A673 (cell line): ENCODE results near the gene TMED5.

Experiments used
- EZH2 ChIP-seq: fragments of 200-600 bp; sonication (generic); IDR thresholded peaks from 2 replicates; pipeline ENCODE4 v1.6.1; 2017; ENCODE audit warnings: borderline replicate concordance, low read depth, mild to moderate bottlenecking, mixed read lengths, antibody characterized with exemption, low read length; ENCODE audit not compliant: poor library complexity, severe bottlenecking
- TF ChIP-seq, protein P1 (sequence below): fragments of 300-800, 200-600 bp; sonication (generic); conservative IDR thresholded peaks from 2 replicates; pipeline ENCODE4 v1.5.1; 2017; ENCODE audit warnings: low read depth, mild to moderate bottlenecking, antibody characterized with exemption, low read length, moderate library complexity, mixed read lengths

DNA sequence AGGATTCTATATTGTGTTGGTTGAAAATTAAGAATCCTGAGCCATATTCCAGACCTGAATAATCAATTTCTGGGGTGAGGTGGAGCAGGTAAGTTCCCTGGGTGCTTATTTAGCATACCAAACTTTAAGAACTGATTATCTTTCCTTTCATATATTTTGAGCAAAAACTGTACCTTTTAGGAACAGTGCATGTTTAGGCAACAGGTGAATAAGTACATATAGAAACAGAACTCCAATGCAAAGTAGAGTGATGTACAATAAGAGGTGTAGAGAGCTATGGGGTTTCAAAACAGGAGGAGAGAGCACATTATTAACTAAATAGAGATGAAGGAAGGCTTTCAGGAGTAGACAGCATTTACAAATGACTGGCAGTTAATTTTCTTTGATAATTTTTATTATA lies 28.7 kb downstream of the TMED5 start:
- TF ChIP-seq, protein P1, sequence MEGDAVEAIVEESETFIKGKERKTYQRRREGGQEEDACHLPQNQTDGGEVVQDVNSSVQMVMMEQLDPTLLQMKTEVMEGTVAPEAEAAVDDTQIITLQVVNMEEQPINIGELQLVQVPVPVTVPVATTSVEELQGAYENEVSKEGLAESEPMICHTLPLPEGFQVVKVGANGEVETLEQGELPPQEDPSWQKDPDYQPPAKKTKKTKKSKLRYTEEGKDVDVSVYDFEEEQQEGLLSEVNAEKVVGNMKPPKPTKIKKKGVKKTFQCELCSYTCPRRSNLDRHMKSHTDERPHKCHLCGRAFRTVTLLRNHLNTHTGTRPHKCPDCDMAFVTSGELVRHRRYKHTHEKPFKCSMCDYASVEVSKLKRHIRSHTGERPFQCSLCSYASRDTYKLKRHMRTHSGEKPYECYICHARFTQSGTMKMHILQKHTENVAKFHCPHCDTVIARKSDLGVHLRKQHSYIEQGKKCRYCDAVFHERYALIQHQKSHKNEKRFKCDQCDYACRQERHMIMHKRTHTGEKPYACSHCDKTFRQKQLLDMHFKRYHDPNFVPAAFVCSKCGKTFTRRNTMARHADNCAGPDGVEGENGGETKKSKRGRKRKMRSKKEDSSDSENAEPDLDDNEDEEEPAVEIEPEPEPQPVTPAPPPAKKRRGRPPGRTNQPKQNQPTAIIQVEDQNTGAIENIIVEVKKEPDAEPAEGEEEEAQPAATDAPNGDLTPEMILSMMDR, result no peak
- TF ChIP-seq EZH2, result no peak
